Measurements from ENCODE around the gene PPARD.

Gene PPARD

DNA sequence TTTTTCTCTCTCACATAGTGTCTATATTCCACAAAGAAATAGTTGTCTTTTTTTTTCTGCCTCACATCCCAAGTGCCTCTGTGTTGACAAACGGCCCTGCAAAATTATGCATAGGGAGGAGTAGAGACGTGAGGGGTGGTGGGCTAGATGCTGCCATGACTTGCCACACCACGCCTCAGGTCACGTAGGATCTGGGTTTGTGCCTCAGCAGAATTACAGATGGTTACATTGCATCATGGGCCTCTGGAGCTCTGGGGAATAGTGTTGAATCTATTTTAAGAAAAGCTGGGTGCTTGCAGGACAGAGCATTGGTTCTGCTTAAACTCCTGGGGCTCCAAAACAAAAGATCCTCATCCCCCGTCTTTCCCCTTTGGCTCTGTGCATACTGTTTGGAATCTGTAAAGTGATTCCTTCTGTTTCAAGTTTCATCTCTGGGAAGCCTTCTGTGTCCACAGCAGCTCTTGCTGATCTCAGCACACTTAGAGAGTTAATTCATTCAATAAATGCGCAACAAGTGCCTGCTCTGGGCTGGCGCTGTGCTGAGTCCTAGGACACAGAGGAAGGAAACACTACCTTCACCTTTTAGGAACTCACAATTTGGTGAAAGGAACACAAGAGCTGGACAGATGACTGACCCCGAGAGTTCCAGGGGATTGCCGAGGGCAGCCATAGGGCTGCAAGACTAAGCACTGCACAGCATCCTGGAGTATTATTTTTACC lies 112.2 kb downstream of the PPARD start:
- H3K9me3 ChIP-seq (replicated peaks in 1 of 11): no peaks in the 10 kb centered on the region
- H3K9ac ChIP-seq: peak overlapping the region; percentile 10 to 93 (median 85); a peak in 18 of 22 replicates
- H3K4me1 ChIP-seq: peaks cover 37 to 47% (median 43%) of the 10 kb centered on the region in 10 experiments
- H3K4me3 ChIP-seq: peak overlapping the region in 8 of 10 experiments; percentile 71 to 88 (median 80); a peak in 13 of 20 replicates
- H3K36me3 ChIP-seq: peaks cover 5 to 46% (median 44%) of the 10 kb centered on the region in 11 experiments; a peak in 21 of 22 replicates
- peak overlapping the region; percentile 83 to 100 (median 99) for H3K4me2 ChIP-seq
- peaks cover 0 to 23% (median 8%) of the 10 kb centered on the region in 11 experiments; a peak in 7 of 22 replicates for H4K20me1 ChIP-seq
- TF ChIP-seq Cebpa-rat (IDR thresholded peaks at IDR 0.05): 0 out of 22 replicates have a peak, but pooled peaks of 1 of the 11 experiments have one; percentile 1
- peak overlapping the region in 8 of 11 experiments; percentile 19 to 91 (median 88); a peak in 16 of 22 replicates for H3K27ac ChIP-seq
- no peaks in the 10 kb centered on the region for H3K27me3 ChIP-seq

DNA sequence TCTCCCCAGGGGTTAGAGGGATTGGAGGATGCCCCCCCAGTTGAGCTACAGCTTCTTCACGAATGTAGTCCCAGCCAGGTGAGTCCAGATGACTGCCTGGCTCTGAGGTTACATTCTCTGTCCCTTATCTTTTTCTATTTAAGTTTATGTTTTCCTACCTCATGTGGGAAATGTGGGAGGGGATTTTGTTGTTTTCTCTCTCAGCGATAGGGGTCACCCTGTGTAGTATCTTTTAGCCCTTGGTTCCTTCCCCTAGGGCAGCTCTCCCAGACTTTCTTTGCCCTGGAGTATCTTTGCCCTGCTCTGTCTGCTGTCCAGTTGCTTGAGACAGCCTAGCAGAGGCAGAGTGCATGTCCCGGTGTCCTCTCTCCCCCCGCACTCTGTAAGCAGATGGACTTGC lies 115.5 kb downstream of the PPARD start:
- Histone ChIP-seq H3K9ac (no peak overlapping the region), H3K9me3 (replicated peaks in 1 of 11) (no peaks in the 10 kb centered on the region), H3K4me1 (peaks cover 26 to 35% (median 32%) of the 10 kb centered on the region in 10 experiments), H4K20me1 (peaks cover 0 to 23% (median 8%) of the 10 kb centered on the region in 11 experiments; a peak in 7 of 22 replicates), H3K36me3 (peaks cover 10 to 78% (median 75%) of the 10 kb centered on the region in 11 experiments; a peak in 21 of 22 replicates), H3K27me3 (no peaks in the 10 kb centered on the region), H3K27ac (no peak overlapping the region), H3K4me3 (no peak overlapping the region), H3K4me2 (no peak overlapping the region)
- no peak for TF ChIP-seq Cebpa-rat (IDR thresholded peaks at IDR 0.05)

DNA sequence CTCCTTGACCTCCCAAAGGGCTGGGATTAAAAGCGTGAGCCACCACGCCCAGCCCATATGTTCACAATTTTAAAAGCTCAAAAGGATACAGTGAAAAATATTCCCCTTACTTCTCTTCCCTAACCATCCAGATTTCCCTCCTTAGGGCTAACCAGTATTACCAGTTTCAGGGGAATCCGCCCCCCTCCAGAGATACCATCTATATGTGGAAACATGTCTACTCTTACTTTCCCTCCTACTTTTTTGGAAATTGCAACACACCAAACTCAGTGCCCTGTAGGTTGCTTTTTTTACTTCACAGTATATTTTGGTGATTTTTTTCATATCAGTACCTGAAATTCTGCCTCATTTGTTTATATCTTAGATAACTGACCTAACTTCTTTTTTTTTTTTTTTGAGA lies 118.9 kb downstream of the PPARD start:
- peaks cover 14 to 100% (median 93%) of the 10 kb centered on the region in 11 experiments; a peak in 21 of 22 replicates for H3K36me3 ChIP-seq
- H3K9ac ChIP-seq: no peak overlapping the region
- H3K4me3 ChIP-seq: no peak overlapping the region
- no peak for TF ChIP-seq Cebpa-rat (IDR thresholded peaks at IDR 0.05)
- H4K20me1 ChIP-seq: peaks cover 0 to 14% (median 0%) of the 10 kb centered on the region in 11 experiments; a peak in 7 of 22 replicates
- H3K27me3 ChIP-seq: no peaks in the 10 kb centered on the region
- H3K27ac ChIP-seq: no peak overlapping the region
- no peak overlapping the region for H3K4me2 ChIP-seq
- H3K9me3 ChIP-seq (replicated peaks in 1 of 11): no peaks in the 10 kb centered on the region
- peaks cover 0 to 5% (median 0%) of the 10 kb centered on the region in 10 experiments; a peak in 4 of 20 replicates for H3K4me1 ChIP-seq

DNA sequence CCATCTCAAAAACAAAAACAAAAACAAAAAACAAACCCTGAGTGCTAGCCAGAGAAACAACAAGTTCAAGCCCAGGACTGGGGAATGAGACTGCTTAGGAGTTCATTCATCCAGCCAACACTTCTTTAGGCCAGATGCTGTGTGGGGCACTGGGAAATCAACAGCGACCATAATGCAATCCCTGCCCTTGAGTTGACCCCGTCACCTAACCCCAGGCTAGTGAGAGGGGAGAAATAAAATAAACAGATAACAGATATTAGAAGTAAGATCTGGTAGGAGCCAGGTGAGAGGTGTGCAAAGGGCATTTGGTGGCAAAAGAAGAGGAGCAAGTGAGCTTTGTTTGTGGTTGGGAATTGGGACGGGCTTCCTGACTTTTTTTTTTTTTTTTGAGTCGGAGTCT lies 120.9 kb downstream of the PPARD start:
- TF ChIP-seq Cebpa-rat (IDR thresholded peaks at IDR 0.05): no peak
- Histone ChIP-seq H3K36me3 (peaks cover 15 to 93% (median 85%) of the 10 kb centered on the region in 11 experiments; a peak in 21 of 22 replicates), H4K20me1 (peaks cover 0 to 5% (median 0%) of the 10 kb centered on the region in 11 experiments; a peak in 5 of 22 replicates)

DNA sequence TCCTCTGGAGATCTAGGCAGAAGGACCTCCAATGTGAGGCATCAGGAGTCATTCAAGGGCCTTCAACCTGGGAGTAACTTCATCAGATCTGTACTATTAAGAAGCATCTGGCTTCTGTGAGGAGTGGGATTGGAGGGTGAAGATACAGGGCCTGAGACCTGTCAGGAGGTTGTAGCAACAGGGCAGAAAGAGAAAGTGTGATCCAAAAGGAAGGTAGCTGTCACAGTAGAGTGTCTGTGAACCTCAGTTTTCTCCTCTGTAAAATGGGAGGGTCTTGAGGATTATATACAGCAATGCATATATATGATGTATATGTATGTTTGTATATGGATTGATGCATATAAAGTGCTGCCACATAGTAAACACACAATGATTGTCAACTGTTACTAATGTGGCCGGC lies 123.3 kb downstream of the PPARD start:
- Histone ChIP-seq H3K4me1 (peaks cover 15 to 18% (median 16%) of the 10 kb centered on the region in 10 experiments), H3K36me3 (peaks cover 22 to 90% (median 82%) of the 10 kb centered on the region in 11 experiments), H3K27ac (no peak overlapping the region), H3K4me3 (no peak overlapping the region), H3K9ac (peak overlapping the region in 1 of 11 experiments; percentile 2; a peak in 1 of 22 replicates), H4K20me1 (peaks cover 19 to 23% (median 20%) of the 10 kb centered on the region in 11 experiments), H3K27me3 (no peaks in the 10 kb centered on the region), H3K9me3 (replicated peaks in 1 of 11) (peaks cover 0 to 8% (median 0%) of the 10 kb centered on the region in 11 experiments; a peak in 4 of 22 replicates), H3K4me2 (no peak overlapping the region)
- no peak for TF ChIP-seq Cebpa-rat (IDR thresholded peaks at IDR 0.05)

More for the DNA sequence above, 120.9 kb downstream of the PPARD start:
- Histone ChIP-seq H3K4me1 (peaks cover 5 to 10% (median 8%) of the 10 kb centered on the region in 10 experiments; a peak in 17 of 20 replicates), H3K9me3 (replicated peaks in 1 of 11) (no peaks in the 10 kb centered on the region), H3K27ac (no peak overlapping the region), H3K4me2 (no peak overlapping the region), H3K27me3 (no peaks in the 10 kb centered on the region), H3K9ac (no peak overlapping the region; a peak in 1 of 22 replicates), H3K4me3 (no peak overlapping the region)

DNA sequence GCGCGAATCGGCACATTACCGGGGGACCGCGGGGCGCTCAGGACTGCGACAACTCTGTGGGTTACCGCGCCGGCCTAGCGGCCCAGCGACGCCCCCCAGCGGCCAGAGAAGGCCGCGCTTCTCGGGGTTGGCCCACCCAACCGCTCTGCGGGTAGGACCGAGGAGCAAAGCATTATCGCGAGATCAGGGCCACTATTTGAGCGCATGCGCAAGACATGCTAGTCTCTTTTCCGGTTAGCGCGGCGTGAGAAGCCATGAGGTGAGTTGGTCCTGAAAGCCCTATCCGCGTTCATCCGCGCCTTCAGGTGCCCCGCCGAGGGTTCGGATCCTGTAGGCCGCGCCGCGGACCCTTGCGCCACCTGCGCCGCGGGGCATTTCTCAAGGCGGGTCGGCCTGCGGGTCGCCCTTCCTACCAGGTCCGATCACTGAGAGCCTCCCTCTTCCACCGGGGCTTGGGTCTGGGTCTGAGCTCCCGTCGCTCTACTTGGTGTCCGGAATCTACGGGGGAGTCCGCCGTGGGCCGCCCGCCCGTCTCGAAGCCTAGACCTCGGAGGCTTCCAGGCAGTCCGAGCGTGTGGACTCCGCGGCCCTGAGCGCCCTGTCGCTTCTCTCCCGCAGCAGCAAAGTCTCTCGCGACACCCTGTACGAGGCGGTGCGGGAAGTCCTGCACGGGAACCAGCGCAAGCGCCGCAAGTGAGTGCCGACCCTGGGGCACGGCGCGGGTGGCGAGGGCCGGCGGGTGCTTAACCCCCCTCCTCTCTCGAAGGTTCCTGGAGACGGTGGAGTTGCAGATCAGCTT lies 126.0 kb downstream of the PPARD start, which contains the start of gene RPL10A:
Gene RPL10A (plus strand): TSS at position 221 of the 799 bp plus-strand sequence. CDS start 34 bp downstream, at position 255.
- no peaks in the 10 kb centered on the region for H3K27me3 ChIP-seq
- H4K20me1 ChIP-seq: peaks cover 45 to 50% (median 48%) of the 10 kb centered on the region in 11 experiments
- peak within 1 kb of the TSS; percentile 93 to 100 (median 98) for H3K9ac ChIP-seq
- peak within 1 kb of the TSS; percentile 84 to 100 (median 92) for H3K4me3 ChIP-seq
- peak within 1 kb of the TSS; percentile 82 to 100 (median 96) for H3K4me2 ChIP-seq
- peaks cover 49 to 90% (median 84%) of the 10 kb centered on the region in 11 experiments for H3K36me3 ChIP-seq
- H3K9me3 ChIP-seq (replicated peaks in 1 of 11): peaks cover 0 to 8% (median 0%) of the 10 kb centered on the region in 11 experiments; a peak in 4 of 22 replicates
- TF ChIP-seq Cebpa-rat (IDR thresholded peaks at IDR 0.05): no peak
- H3K4me1 ChIP-seq: peaks cover 27 to 42% (median 34%) of the 10 kb centered on the region in 10 experiments
- peak within 1 kb of the TSS; percentile 90 to 100 (median 98) for H3K27ac ChIP-seq

DNA sequence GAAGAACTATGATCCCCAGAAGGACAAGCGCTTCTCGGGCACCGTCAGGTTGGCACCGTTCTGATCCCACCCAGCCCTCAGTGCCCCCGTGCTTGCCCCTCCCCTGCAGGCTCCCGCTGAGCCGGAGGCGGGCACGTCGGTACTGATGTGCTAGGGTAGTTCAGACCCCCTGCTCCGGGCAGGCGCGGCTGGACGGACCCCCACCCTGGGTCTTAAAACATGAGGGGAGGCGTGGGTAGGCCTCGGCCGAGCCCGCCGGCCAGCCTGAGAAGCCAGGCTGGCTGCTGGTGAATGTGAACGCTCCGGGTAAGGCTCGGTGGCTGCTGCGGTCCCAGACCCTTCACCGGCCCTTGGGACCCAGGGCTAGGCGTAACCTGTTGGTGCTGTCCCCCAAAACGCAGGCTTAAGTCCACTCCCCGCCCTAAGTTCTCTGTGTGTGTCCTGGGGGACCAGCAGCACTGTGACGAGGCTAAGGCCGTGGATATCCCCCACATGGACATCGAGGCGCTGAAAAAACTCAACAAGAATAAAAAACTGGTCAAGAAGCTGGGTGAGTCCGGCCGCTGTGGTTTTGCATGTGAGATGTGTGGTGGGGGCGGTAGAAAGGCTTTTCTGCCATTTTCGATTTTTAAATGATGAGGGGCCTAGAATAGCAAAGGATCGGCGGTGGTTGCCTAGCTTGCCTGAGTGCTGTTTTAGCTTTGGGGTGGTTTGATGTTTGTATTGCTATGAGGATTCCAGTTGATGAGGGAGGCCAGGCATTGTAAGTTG lies 126.8 kb downstream of the PPARD start:
- Histone ChIP-seq H3K27me3 (no peaks in the 10 kb centered on the region), H3K27ac (peak overlapping the region; percentile 90 to 100 (median 98)), H3K9me3 (replicated peaks in 1 of 11) (peaks cover 0 to 8% (median 0%) of the 10 kb centered on the region in 11 experiments; a peak in 4 of 22 replicates), H3K36me3 (peaks cover 50 to 90% (median 84%) of the 10 kb centered on the region in 11 experiments), H3K4me3 (peak overlapping the region; percentile 84 to 100 (median 92)), H3K4me2 (peak overlapping the region; percentile 82 to 100 (median 96)), H3K4me1 (peaks cover 27 to 42% (median 34%) of the 10 kb centered on the region in 10 experiments), H4K20me1 (peaks cover 52 to 58% (median 55%) of the 10 kb centered on the region in 11 experiments), H3K9ac (peak overlapping the region; percentile 93 to 100 (median 98))
- TF ChIP-seq Cebpa-rat (IDR thresholded peaks at IDR 0.05): no peak

All from BLaER1 treated with 17β-estradiol and CSF1 and Interleukin-3, amounts not matched to agents 10 nM and 100 nM (cell line).